ENCODE data around the gene SAP30BP.

The SAP30BP gene
- 123 to 126 (median 125) reads per million in 3 donors for total RNA-seq

GRCh38 chr17:75666959-75667790 lies at the start of gene SAP30BP, which contains the start of gene RECQL5:
Gene SAP30BP (plus strand): TSS chr17:75667338. CDS start chr17:75667373, 35 bp downstream.
Gene RECQL5 (minus strand): TSS chr17:75667154. CDS start chr17:75666557, 597 bp downstream.
- Histone ChIP-seq H3K27me3 (replicated peaks; ENCODE audit: control insufficient read depth, insufficient read depth, low read length, poor library complexity, severe bottlenecking) (no peaks in the 10 kb centered on the region), H3K9me3 (ENCODE audit: control insufficient read depth, low read length) (no peaks in the 10 kb centered on the region), H3K4me1 (ENCODE audit: control insufficient read depth, insufficient read depth, low read length, poor library complexity, severe bottlenecking) (peaks cover 14% of the 10 kb centered on the region), H3K36me3 (ENCODE audit: control insufficient read depth, insufficient read depth, low read length) (peaks cover 35% of the 10 kb centered on the region), H3K27ac (ENCODE audit: insufficient read depth, low read length, poor library complexity, severe bottlenecking) (peak within 1 kb of the TSS; percentile 93), H3K4me3 (ENCODE audit: insufficient read depth, low read depth, low read length, poor library complexity, severe bottlenecking) (peak within 1 kb of the TSS; percentile 99)
- peak; percentile 94 to 98 (median 97) for DNase-seq

GRCh38 chr17:75617675-75618074 lies 49.5 kb upstream of the SAP30BP start:
- Histone ChIP-seq H3K9me3 (ENCODE audit: control insufficient read depth, low read length) (no peaks in the 10 kb centered on the region), H3K4me3 (ENCODE audit: insufficient read depth, low read depth, low read length, poor library complexity, severe bottlenecking) (no peak overlapping the region), H3K4me1 (ENCODE audit: control insufficient read depth, insufficient read depth, low read length, poor library complexity, severe bottlenecking) (no peaks in the 10 kb centered on the region), H3K36me3 (ENCODE audit: control insufficient read depth, insufficient read depth, low read length) (no peaks in the 10 kb centered on the region), H3K27me3 (replicated peaks; ENCODE audit: control insufficient read depth, insufficient read depth, low read length, poor library complexity, severe bottlenecking) (no peaks in the 10 kb centered on the region), H3K27ac (ENCODE audit: insufficient read depth, low read length, poor library complexity, severe bottlenecking) (no peak overlapping the region)
- DNase-seq, result no peak

- Histone ChIP-seq H3K36me3 (ENCODE audit: control insufficient read depth, insufficient read depth, low read length) (no peaks in the 10 kb centered on the region), H3K4me1 (ENCODE audit: control insufficient read depth, insufficient read depth, low read length, poor library complexity, severe bottlenecking) (no peaks in the 10 kb centered on the region), H3K9me3 (ENCODE audit: control insufficient read depth, low read length) (no peaks in the 10 kb centered on the region), H3K27ac (ENCODE audit: insufficient read depth, low read length, poor library complexity, severe bottlenecking) (no peak overlapping the region), H3K27me3 (replicated peaks; ENCODE audit: control insufficient read depth, insufficient read depth, low read length, poor library complexity, severe bottlenecking) (no peaks in the 10 kb centered on the region), H3K4me3 (ENCODE audit: insufficient read depth, low read depth, low read length, poor library complexity, severe bottlenecking) (no peak overlapping the region)
- DNase-seq, result no peak
These were observed 47.4 kb upstream of the SAP30BP start for GRCh38 chr17:75619506-75620431.

- no peak overlapping the region for H3K27ac ChIP-seq (ENCODE audit: insufficient read depth, low read length, poor library complexity, severe bottlenecking)
- no peaks in the 10 kb centered on the region for H3K4me1 ChIP-seq (ENCODE audit: control insufficient read depth, insufficient read depth, low read length, poor library complexity, severe bottlenecking)
- no peaks in the 10 kb centered on the region for H3K27me3 ChIP-seq (replicated peaks; ENCODE audit: control insufficient read depth, insufficient read depth, low read length, poor library complexity, severe bottlenecking)
- H3K4me3 ChIP-seq (ENCODE audit: insufficient read depth, low read depth, low read length, poor library complexity, severe bottlenecking), result no peak overlapping the region
- no peak for DNase-seq
- H3K36me3 ChIP-seq (ENCODE audit: control insufficient read depth, insufficient read depth, low read length), result no peaks in the 10 kb centered on the region
- no peaks in the 10 kb centered on the region for H3K9me3 ChIP-seq (ENCODE audit: control insufficient read depth, low read length)
These were observed 45.6 kb upstream of the SAP30BP start for GRCh38 chr17:75621489-75621888.

- Histone ChIP-seq H3K36me3 (ENCODE audit: control insufficient read depth, insufficient read depth, low read length) (no peaks in the 10 kb centered on the region), H3K27ac (ENCODE audit: insufficient read depth, low read length, poor library complexity, severe bottlenecking) (no peak overlapping the region), H3K4me1 (ENCODE audit: control insufficient read depth, insufficient read depth, low read length, poor library complexity, severe bottlenecking) (no peaks in the 10 kb centered on the region), H3K4me3 (ENCODE audit: insufficient read depth, low read depth, low read length, poor library complexity, severe bottlenecking) (no peak overlapping the region), H3K9me3 (ENCODE audit: control insufficient read depth, low read length) (no peaks in the 10 kb centered on the region), H3K27me3 (replicated peaks; ENCODE audit: control insufficient read depth, insufficient read depth, low read length, poor library complexity, severe bottlenecking) (no peaks in the 10 kb centered on the region)
- no peak for DNase-seq
These were observed 45.1 kb upstream of the SAP30BP start for GRCh38 chr17:75622076-75622475.

GRCh38 chr17:75622771-75623273 lies 44.3 kb upstream of the SAP30BP start:
- Histone ChIP-seq H3K27me3 (replicated peaks; ENCODE audit: control insufficient read depth, insufficient read depth, low read length, poor library complexity, severe bottlenecking) (no peaks in the 10 kb centered on the region), H3K27ac (ENCODE audit: insufficient read depth, low read length, poor library complexity, severe bottlenecking) (no peak overlapping the region), H3K4me1 (ENCODE audit: control insufficient read depth, insufficient read depth, low read length, poor library complexity, severe bottlenecking) (no peaks in the 10 kb centered on the region), H3K9me3 (ENCODE audit: control insufficient read depth, low read length) (no peaks in the 10 kb centered on the region), H3K4me3 (ENCODE audit: insufficient read depth, low read depth, low read length, poor library complexity, severe bottlenecking) (no peak overlapping the region), H3K36me3 (ENCODE audit: control insufficient read depth, insufficient read depth, low read length) (no peaks in the 10 kb centered on the region)
- DNase-seq, result no peak

- H3K4me3 ChIP-seq (ENCODE audit: insufficient read depth, low read depth, low read length, poor library complexity, severe bottlenecking), result no peak overlapping the region
- no peaks in the 10 kb centered on the region for H3K9me3 ChIP-seq (ENCODE audit: control insufficient read depth, low read length)
- H3K27me3 ChIP-seq (replicated peaks; ENCODE audit: control insufficient read depth, insufficient read depth, low read length, poor library complexity, severe bottlenecking), result no peaks in the 10 kb centered on the region
- H3K36me3 ChIP-seq (ENCODE audit: control insufficient read depth, insufficient read depth, low read length), result no peaks in the 10 kb centered on the region
- DNase-seq, result no peak
- no peak overlapping the region for H3K27ac ChIP-seq (ENCODE audit: insufficient read depth, low read length, poor library complexity, severe bottlenecking)
- H3K4me1 ChIP-seq (ENCODE audit: control insufficient read depth, insufficient read depth, low read length, poor library complexity, severe bottlenecking), result no peaks in the 10 kb centered on the region
These were observed 43.8 kb upstream of the SAP30BP start for GRCh38 chr17:75623386-75623785.

GRCh38 chr17:75624021-75624420 lies 43.1 kb upstream of the SAP30BP start:
- Histone ChIP-seq H3K4me3 (ENCODE audit: insufficient read depth, low read depth, low read length, poor library complexity, severe bottlenecking) (no peak overlapping the region), H3K9me3 (ENCODE audit: control insufficient read depth, low read length) (no peaks in the 10 kb centered on the region), H3K36me3 (ENCODE audit: control insufficient read depth, insufficient read depth, low read length) (no peaks in the 10 kb centered on the region), H3K27me3 (replicated peaks; ENCODE audit: control insufficient read depth, insufficient read depth, low read length, poor library complexity, severe bottlenecking) (no peaks in the 10 kb centered on the region), H3K27ac (ENCODE audit: insufficient read depth, low read length, poor library complexity, severe bottlenecking) (no peak overlapping the region), H3K4me1 (ENCODE audit: control insufficient read depth, insufficient read depth, low read length, poor library complexity, severe bottlenecking) (no peaks in the 10 kb centered on the region)
- DNase-seq, result no peak

- Histone ChIP-seq H3K4me3 (ENCODE audit: insufficient read depth, low read depth, low read length, poor library complexity, severe bottlenecking) (no peak overlapping the region), H3K9me3 (ENCODE audit: control insufficient read depth, low read length) (no peaks in the 10 kb centered on the region), H3K36me3 (ENCODE audit: control insufficient read depth, insufficient read depth, low read length) (no peaks in the 10 kb centered on the region), H3K27ac (ENCODE audit: insufficient read depth, low read length, poor library complexity, severe bottlenecking) (no peak overlapping the region), H3K27me3 (replicated peaks; ENCODE audit: control insufficient read depth, insufficient read depth, low read length, poor library complexity, severe bottlenecking) (no peaks in the 10 kb centered on the region), H3K4me1 (ENCODE audit: control insufficient read depth, insufficient read depth, low read length, poor library complexity, severe bottlenecking) (no peaks in the 10 kb centered on the region)
- DNase-seq, result no peak
These were observed 42.3 kb upstream of the SAP30BP start for GRCh38 chr17:75624714-75625345.
